ENCODE measurements around the gene MNAT1. TPM values are rescaled to one million over a fixed set of nuclear protein-coding genes. Genes with fewer than 3 reads are reported as not detected.

MNAT1 gene
- total RNA-seq, 1 experiment from 2014 or later, result 95.7 TPM

GRCh38 chr14:60944204-60944603 is 209.6 kb downstream of the MNAT1 start:
- Histone ChIP-seq H4K20me1 (ENCODE audit: low read length) (no peaks in the 10 kb centered on the region), H3K9ac (ENCODE audit: low read length) (no peak overlapping the region), H3K36me3 (ENCODE audit: low read depth, low read length) (no peaks in the 10 kb centered on the region), H3K9me3 (ENCODE audit: low read length) (no peaks in the 10 kb centered on the region), H3K27me3 (ENCODE audit: low read length) (no peaks in the 10 kb centered on the region), H3K4me3 (ENCODE audit: low read length) (no peak overlapping the region), H3K9me2 (replicated peaks; ENCODE audit: low read length) (no peaks in the 10 kb centered on the region), H3K27ac (ENCODE audit: low read length) (no peak overlapping the region), H3K4me2 (ENCODE audit: low read length) (no peak overlapping the region), H3K79me2 (ENCODE audit: low read length) (no peaks in the 10 kb centered on the region), H3F3A (ENCODE audit: low read length, unreplicated experiment) (no peaks in the 10 kb centered on the region), H3K4me1 (ENCODE audit: insufficient read depth, low read length) (no peaks in the 10 kb centered on the region), H2AFZ (ENCODE audit: low read length) (no peak overlapping the region)
- ChIA-PET POLR2A (ENCODE audit: unreplicated experiment) (no interaction called here), CTCF (no interaction called here)
- TF ChIP-seq EZH2phosphoT487 (IDR thresholded peaks at IDR 0.05; ENCODE audit: borderline replicate concordance, low read length), result no peak
- TF ChIP-seq, protein P1, sequence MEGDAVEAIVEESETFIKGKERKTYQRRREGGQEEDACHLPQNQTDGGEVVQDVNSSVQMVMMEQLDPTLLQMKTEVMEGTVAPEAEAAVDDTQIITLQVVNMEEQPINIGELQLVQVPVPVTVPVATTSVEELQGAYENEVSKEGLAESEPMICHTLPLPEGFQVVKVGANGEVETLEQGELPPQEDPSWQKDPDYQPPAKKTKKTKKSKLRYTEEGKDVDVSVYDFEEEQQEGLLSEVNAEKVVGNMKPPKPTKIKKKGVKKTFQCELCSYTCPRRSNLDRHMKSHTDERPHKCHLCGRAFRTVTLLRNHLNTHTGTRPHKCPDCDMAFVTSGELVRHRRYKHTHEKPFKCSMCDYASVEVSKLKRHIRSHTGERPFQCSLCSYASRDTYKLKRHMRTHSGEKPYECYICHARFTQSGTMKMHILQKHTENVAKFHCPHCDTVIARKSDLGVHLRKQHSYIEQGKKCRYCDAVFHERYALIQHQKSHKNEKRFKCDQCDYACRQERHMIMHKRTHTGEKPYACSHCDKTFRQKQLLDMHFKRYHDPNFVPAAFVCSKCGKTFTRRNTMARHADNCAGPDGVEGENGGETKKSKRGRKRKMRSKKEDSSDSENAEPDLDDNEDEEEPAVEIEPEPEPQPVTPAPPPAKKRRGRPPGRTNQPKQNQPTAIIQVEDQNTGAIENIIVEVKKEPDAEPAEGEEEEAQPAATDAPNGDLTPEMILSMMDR (conservative IDR thresholded peaks at IDR 0.05; ENCODE audit: low read depth, low read length), result no peak
- no peak for TF ChIP-seq EZH2 (IDR thresholded peaks at IDR 0.05; ENCODE audit: low read length, unreplicated experiment)
- ATAC-seq (no peak), DNase-seq (no peak)
- BruUV-seq (replicated peaks), result no TSS peak
- intact Hi-C loops (cut with micrococcal nuclease), result no loop called here

GRCh38 chr14:60945984-60946383 is 211.4 kb downstream of the MNAT1 start:
- no TSS peak for BruUV-seq (replicated peaks)
- intact Hi-C loops (cut with micrococcal nuclease), result no loop called here
- no peak overlapping the region for H2AFZ ChIP-seq (ENCODE audit: low read length)
- CTCF ChIA-PET, result no interaction called here
- POLR2A ChIA-PET (ENCODE audit: unreplicated experiment), result no interaction called here
- no peaks in the 10 kb centered on the region for H4K20me1 ChIP-seq (ENCODE audit: low read length)
- no peak overlapping the region for H3K4me2 ChIP-seq (ENCODE audit: low read length)
- no peaks in the 10 kb centered on the region for H3K4me1 ChIP-seq (ENCODE audit: insufficient read depth, low read length)
- H3K27me3 ChIP-seq (ENCODE audit: low read length), result no peaks in the 10 kb centered on the region
- H3K79me2 ChIP-seq (ENCODE audit: low read length), result no peaks in the 10 kb centered on the region
- H3K36me3 ChIP-seq (ENCODE audit: low read depth, low read length), result no peaks in the 10 kb centered on the region
- H3K9me3 ChIP-seq (ENCODE audit: low read length), result no peaks in the 10 kb centered on the region
- no peaks in the 10 kb centered on the region for H3K9me2 ChIP-seq (replicated peaks; ENCODE audit: low read length)
- no peaks in the 10 kb centered on the region for H3F3A ChIP-seq (ENCODE audit: low read length, unreplicated experiment)
- DNase-seq, result no peak
- TF ChIP-seq, protein P1 (conservative IDR thresholded peaks at IDR 0.05; ENCODE audit: low read depth, low read length), result no peak
- no peak for TF ChIP-seq EZH2 (IDR thresholded peaks at IDR 0.05; ENCODE audit: low read length, unreplicated experiment)
- no peak for TF ChIP-seq EZH2phosphoT487 (IDR thresholded peaks at IDR 0.05; ENCODE audit: borderline replicate concordance, low read length)
- H3K9ac ChIP-seq (ENCODE audit: low read length), result no peak overlapping the region
- no peak overlapping the region for H3K27ac ChIP-seq (ENCODE audit: low read length)
- H3K4me3 ChIP-seq (ENCODE audit: low read length), result no peak overlapping the region
- ATAC-seq, result no peak

DNA sequence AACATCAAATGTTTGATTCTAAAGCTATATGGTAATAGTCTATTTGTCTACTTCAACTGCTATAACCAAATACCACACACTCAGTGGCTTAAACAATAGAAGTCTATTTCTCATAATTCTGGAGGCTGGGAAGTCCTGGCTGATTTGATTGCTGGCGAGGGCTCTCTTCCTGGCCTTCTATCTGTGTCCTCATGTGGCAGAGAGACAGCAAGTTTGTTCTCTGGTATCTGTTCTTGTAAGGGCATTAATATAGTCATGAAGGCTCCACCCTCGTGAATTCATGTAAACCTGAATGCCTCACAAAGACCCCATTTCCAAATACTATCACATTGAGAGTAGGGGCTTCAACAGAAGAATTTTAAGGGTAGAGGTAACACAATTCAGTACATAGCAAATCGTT is 212.2 kb downstream of the MNAT1 start:
- DNase-seq, result no peak
- Histone ChIP-seq H3K4me3 (ENCODE audit: low read length) (no peak overlapping the region), H3K36me3 (ENCODE audit: low read depth, low read length) (no peaks in the 10 kb centered on the region), H3K79me2 (ENCODE audit: low read length) (no peaks in the 10 kb centered on the region), H4K20me1 (ENCODE audit: low read length) (no peaks in the 10 kb centered on the region), H3K9me2 (replicated peaks; ENCODE audit: low read length) (no peaks in the 10 kb centered on the region), H3K9ac (ENCODE audit: low read length) (no peak overlapping the region), H3K27ac (ENCODE audit: low read length) (no peak overlapping the region), H3K4me1 (ENCODE audit: insufficient read depth, low read length) (no peaks in the 10 kb centered on the region), H2AFZ (ENCODE audit: low read length) (no peak overlapping the region), H3K27me3 (ENCODE audit: low read length) (no peaks in the 10 kb centered on the region), H3K9me3 (ENCODE audit: low read length) (no peaks in the 10 kb centered on the region), H3K4me2 (ENCODE audit: low read length) (no peak overlapping the region), H3F3A (ENCODE audit: low read length, unreplicated experiment) (no peaks in the 10 kb centered on the region)
- no TSS peak for BruUV-seq (replicated peaks)
- POLR2A ChIA-PET (ENCODE audit: unreplicated experiment), result no interaction called here
- no peak for ATAC-seq
- CTCF ChIA-PET, result interaction anchor here (0.7 kb wide), 1 partner anchor 17 kb away, joined by 3 read pairs; no protein-coding TSS in a partner anchor
- intact Hi-C loops (cut with micrococcal nuclease), result no loop called here
- TF ChIP-seq, protein P1 (conservative IDR thresholded peaks at IDR 0.05; ENCODE audit: low read depth, low read length), result no peak
- no peak for TF ChIP-seq EZH2 (IDR thresholded peaks at IDR 0.05; ENCODE audit: low read length, unreplicated experiment)
- no peak for TF ChIP-seq EZH2phosphoT487 (IDR thresholded peaks at IDR 0.05; ENCODE audit: borderline replicate concordance, low read length)

Measured in PC-3 (cell line).